Daoy (cell line): Measurements from ENCODE around the gene MED15. TPM values are rescaled to one million over a fixed set of nuclear protein-coding genes. Genes with fewer than 3 reads are reported as not detected.
"Not testable (repeated sequence)": the region's sequence is repeated elsewhere in the genome, so short reads cannot be mapped to it uniquely, and the experiment has no call there.

ENCODE experiments used
- DNase-seq: peaks from one replicate; pipeline ENCODE4 v3.0.0-alpha.2; 2015; ENCODE audit warnings: low read depth
- total RNA-seq: library from RNA; depleted of rRNA; stranded (reverse); fragments of >200 nt; shearing (Covaris generic); gene quantifications from 2 replicates; pipeline ENCODE4 v1.2.3, GENCODE V29; 2014

The MED15 gene
- total RNA-seq, 1 experiment from 2014 or later: 23.4 TPM

GRCh38 chr22:20531404-20532201, 24.2 kb downstream of the MED15 start:
- peak; percentile 96 for DNase-seq

- DNase-seq: peak; percentile 27
Measured at GRCh38 chr22:20532256-20532993, 25.0 kb downstream of the MED15 start.

GRCh38 chr22:20533095-20533878, 25.9 kb downstream of the MED15 start:
- DNase-seq: no peak

- DNase-seq: no peak
Measured at GRCh38 chr22:20533879-20534265, 26.5 kb downstream of the MED15 start.

- DNase-seq: no peak
Measured at GRCh38 chr22:20536590-20537324, 29.3 kb downstream of the MED15 start.

GRCh38 chr22:20537325-20537756, 29.9 kb downstream of the MED15 start:
- DNase-seq: no peak

GRCh38 chr22:20537983-20538382, 30.6 kb downstream of the MED15 start:
- no peak for DNase-seq

- not testable (repeated sequence) for DNase-seq
Measured at GRCh38 chr22:20538875-20539274, 31.5 kb downstream of the MED15 start.

- DNase-seq: no peak
Measured at GRCh38 chr22:20542055-20542454, 34.6 kb downstream of the MED15 start.

GRCh38 chr22:20542736-20543135, 35.3 kb downstream of the MED15 start:
- no peak for DNase-seq

GRCh38 chr22:20545318-20545634, 37.9 kb downstream of the MED15 start:
- DNase-seq: not testable (repeated sequence)

- no peak for DNase-seq
Measured at GRCh38 chr22:20545681-20546521, 38.5 kb downstream of the MED15 start.

- no peak for DNase-seq
Measured at GRCh38 chr22:20546541-20546950, 39.1 kb downstream of the MED15 start.

- DNase-seq: no peak
Measured at GRCh38 chr22:20547029-20547428, 39.6 kb downstream of the MED15 start.

GRCh38 chr22:20548806-20549205, 41.4 kb downstream of the MED15 start:
- DNase-seq: no peak

- DNase-seq: no peak
Measured at GRCh38 chr22:20549232-20549841, 41.9 kb downstream of the MED15 start.

GRCh38 chr22:20550057-20550817, 42.8 kb downstream of the MED15 start:
- DNase-seq: no peak

GRCh38 chr22:20550851-20551744, 43.7 kb downstream of the MED15 start:
- DNase-seq: no peak
